Colonic mucosa (tissue), 4 donors: ENCODE data around the gene ABCG5. TPM values are rescaled to one million over a fixed set of nuclear protein-coding genes. Genes with fewer than 3 reads are reported as not detected.

Experiments used
- DNase-seq: peaks from one replicate; pipeline ENCODE4 v3.0.0-alpha.2; 2020
- H3K27ac ChIP-seq: fragments of 200-600 bp; one replicate; pipeline ENCODE4 v1.8.0; 2021
- H3K27me3 ChIP-seq: fragments of 200-600 bp; one replicate; pipeline ENCODE4 v1.8.0; 2021
- H3K36me3 ChIP-seq: fragments of 200-600 bp; one replicate; pipeline ENCODE4 v1.8.0; 2021
- H3K4me1 ChIP-seq: fragments of 200-600 bp; one replicate; pipeline ENCODE4 v1.8.0; 2021; ENCODE audit warnings: mild to moderate bottlenecking
- H3K4me3 ChIP-seq: fragments of 200-600 bp; one replicate; pipeline ENCODE4 v1.8.0; 2021
- H3K9ac ChIP-seq, 2 donors: one replicate each; pipeline ENCODE4 v1.7.0; 2013; ENCODE audit warnings: control low read depth in 2 of 2, low read depth in 2 of 2, low read length in 2 of 2
- H3K9me3 ChIP-seq: fragments of 200-600 bp; one replicate; pipeline ENCODE4 v1.8.0; 2021
- intact Hi-C: fragments of 100-400 bp; cut with DNase I; formaldehyde crosslinking; loops from one replicate; pipeline ENCODE4 v1.14.1; 2022
- total RNA-seq, 2 donors: library from RNA; stranded (reverse); fragmentation: NEBNext Ultra II Directional in 1 of 2; extraction: Animal tissue kit (Norgen Biotek cat#: 25700) in 1 of 2; gene quantifications; one replicate each; pipeline ENCODE4 v1.2.1, GENCODE V29; 2021
- TF ChIP-seq, protein P1 (sequence below): fragments of 200-600 bp; IDR thresholded peaks from one replicate; pipeline ENCODE4 v1.8.0; 2022; ENCODE audit warnings: antibody characterized with exemption, mild to moderate bottlenecking
- donor health status: healthy.
- donor health status: DM: no; HTN: no; CAD: no.
- donor health status: DM: no; HTN: no; CAD: no.

Gene ABCG5
- total RNA-seq, 2 donors from 2014 or later = 0.29 TPM; not detected in 1

DNA sequence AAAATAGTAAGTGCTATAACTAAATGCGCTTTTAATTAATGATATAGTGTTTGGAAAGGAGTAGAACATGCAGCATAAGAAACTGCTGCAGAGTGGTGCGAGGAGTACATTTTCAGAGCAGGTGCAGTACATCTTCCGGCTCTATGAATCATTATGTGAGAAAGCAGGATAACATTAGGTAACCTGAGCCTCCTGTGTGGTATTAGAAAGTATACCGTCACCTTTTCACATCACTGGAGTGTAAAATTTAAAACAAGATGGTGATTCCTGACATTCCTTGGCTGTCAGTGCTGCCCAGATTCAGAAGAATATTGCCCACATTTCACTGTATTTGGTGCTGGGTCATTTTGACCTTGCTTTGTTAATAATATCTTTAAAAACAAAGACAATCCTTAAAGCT lies 72.6 kb downstream of the ABCG5 start:
- Histone ChIP-seq H3K4me1 (no peaks in the 10 kb centered on the region), H3K9me3 (no peaks in the 10 kb centered on the region), H3K27ac (no peak overlapping the region), H3K9ac (no peak overlapping the region), H3K27me3 (no peaks in the 10 kb centered on the region), H3K4me3 (no peak overlapping the region), H3K36me3 (no peaks in the 10 kb centered on the region)
- no peak for DNase-seq
- intact Hi-C loops = no loop called here
- TF ChIP-seq, protein P1, sequence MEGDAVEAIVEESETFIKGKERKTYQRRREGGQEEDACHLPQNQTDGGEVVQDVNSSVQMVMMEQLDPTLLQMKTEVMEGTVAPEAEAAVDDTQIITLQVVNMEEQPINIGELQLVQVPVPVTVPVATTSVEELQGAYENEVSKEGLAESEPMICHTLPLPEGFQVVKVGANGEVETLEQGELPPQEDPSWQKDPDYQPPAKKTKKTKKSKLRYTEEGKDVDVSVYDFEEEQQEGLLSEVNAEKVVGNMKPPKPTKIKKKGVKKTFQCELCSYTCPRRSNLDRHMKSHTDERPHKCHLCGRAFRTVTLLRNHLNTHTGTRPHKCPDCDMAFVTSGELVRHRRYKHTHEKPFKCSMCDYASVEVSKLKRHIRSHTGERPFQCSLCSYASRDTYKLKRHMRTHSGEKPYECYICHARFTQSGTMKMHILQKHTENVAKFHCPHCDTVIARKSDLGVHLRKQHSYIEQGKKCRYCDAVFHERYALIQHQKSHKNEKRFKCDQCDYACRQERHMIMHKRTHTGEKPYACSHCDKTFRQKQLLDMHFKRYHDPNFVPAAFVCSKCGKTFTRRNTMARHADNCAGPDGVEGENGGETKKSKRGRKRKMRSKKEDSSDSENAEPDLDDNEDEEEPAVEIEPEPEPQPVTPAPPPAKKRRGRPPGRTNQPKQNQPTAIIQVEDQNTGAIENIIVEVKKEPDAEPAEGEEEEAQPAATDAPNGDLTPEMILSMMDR = no peak

- intact Hi-C loops = no loop called here
- Histone ChIP-seq H3K4me3 (no peak overlapping the region), H3K36me3 (no peaks in the 10 kb centered on the region), H3K27ac (no peak overlapping the region), H3K9ac (no peak overlapping the region), H3K4me1 (no peaks in the 10 kb centered on the region), H3K9me3 (no peaks in the 10 kb centered on the region), H3K27me3 (no peaks in the 10 kb centered on the region)
- no peak for DNase-seq
- TF ChIP-seq, protein P1 = no peak
These were observed 74.4 kb downstream of the ABCG5 start for GRCh38 chr2:43764086-43764705.

DNA sequence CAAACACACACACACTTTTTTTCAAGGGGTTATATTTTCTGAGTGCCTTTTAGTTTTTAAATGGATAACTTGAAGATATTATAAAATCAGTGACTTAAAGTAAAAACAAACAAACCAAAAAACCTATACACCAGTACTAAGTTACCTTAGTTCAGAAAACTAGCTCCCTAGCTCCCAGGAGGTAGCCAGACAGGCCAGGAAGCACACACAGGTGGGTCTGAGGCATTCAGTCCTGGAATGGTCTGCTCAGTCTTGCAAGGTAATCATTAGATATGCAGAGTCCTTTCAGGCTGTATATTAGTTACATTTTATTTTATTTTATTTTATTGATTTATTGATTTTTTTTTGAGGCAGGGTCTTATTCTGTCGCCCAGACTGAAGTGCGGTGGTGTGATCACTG lies 75.5 kb downstream of the ABCG5 start:
- intact Hi-C loops = no loop called here
- no peaks in the 10 kb centered on the region for H3K9me3 ChIP-seq
- DNase-seq = no peak
- TF ChIP-seq, protein P1 = no peak
- no peak overlapping the region for H3K9ac ChIP-seq
- no peaks in the 10 kb centered on the region for H3K27me3 ChIP-seq
- no peaks in the 10 kb centered on the region for H3K4me1 ChIP-seq
- H3K36me3 ChIP-seq = no peaks in the 10 kb centered on the region
- H3K27ac ChIP-seq = no peak overlapping the region
- no peak overlapping the region for H3K4me3 ChIP-seq

Other genes with a start within 250 kb of the ABCG5 start
- 10 to 100 TPM; 14.6 to 31.4 TPM for gene THADA, start 242.8 kb downstream of the ABCG5 start, total RNA-seq
- 1 to 10 TPM; 1.6 to 5.5 TPM for gene PLEKHH2, start 201.6 kb downstream of the ABCG5 start, total RNA-seq
- gene C1GALT1C1L, start 162.4 kb downstream of the ABCG5 start, total RNA-seq = under 1 TPM; 0.22 to 0.27 TPM
- 10 to 100 TPM in 1 of 2 donors, 1 to 10 TPM in 1; 8.1 to 17.2 TPM for gene DYNC2LI1, start 64.8 kb downstream of the ABCG5 start, total RNA-seq
- under 1 TPM; 0.12 to 0.48 TPM for gene ABCG8, start 132 bp upstream of the ABCG5 start, total RNA-seq
- gene LRPPRC, start 157.2 kb upstream of the ABCG5 start, total RNA-seq = 100 to 1,000 TPM; 106 to 131 TPM